GM19025 (cell line): ENCODE measurements around the gene RIPPLY2.

Experiments used
- ATAC-seq: cut with Tn5 transposase; IDR thresholded peaks from one replicate; pipeline ENCODE4 v1.9.1; 2021; ENCODE audit warnings: mild to moderate bottlenecking, low read depth, moderate library complexity; ENCODE audit not compliant: unreplicated experiment

The RIPPLY2 gene

GRCh38 chr6:83859410-83860358 is 6.5 kb downstream of the RIPPLY2 start, which contains the start of gene CYB5R4:
CYB5R4 (plus strand) TSS chr6:83859689; CDS start chr6:83859783, 94 bp downstream.
- ATAC-seq, result peak; percentile 99

GRCh38 chr6:83860359-83860755 is 7.2 kb downstream of the RIPPLY2 start:
- ATAC-seq, result no peak

GRCh38 chr6:83860782-83861495 is 7.8 kb downstream of the RIPPLY2 start:
- no peak for ATAC-seq

GRCh38 chr6:83862776-83863471 is 9.8 kb downstream of the RIPPLY2 start:
- no peak for ATAC-seq

- ATAC-seq, result no peak
Measured at GRCh38 chr6:83867043-83867442, 13.9 kb downstream of the RIPPLY2 start.

- ATAC-seq, result no peak
Measured at GRCh38 chr6:83867527-83868161, 14.5 kb downstream of the RIPPLY2 start.

GRCh38 chr6:83868639-83869038 is 15.5 kb downstream of the RIPPLY2 start:
- ATAC-seq, result no peak

- ATAC-seq, result no peak
Measured at GRCh38 chr6:83870649-83871048, 17.5 kb downstream of the RIPPLY2 start.

GRCh38 chr6:83872386-83873118 is 19.4 kb downstream of the RIPPLY2 start:
- ATAC-seq, result no peak

- ATAC-seq, result no peak
Measured at GRCh38 chr6:83873869-83874268, 20.7 kb downstream of the RIPPLY2 start.

- no peak for ATAC-seq
Measured at GRCh38 chr6:83875843-83876242, 22.7 kb downstream of the RIPPLY2 start.

- no peak for ATAC-seq
Measured at GRCh38 chr6:83878902-83879644, 25.9 kb downstream of the RIPPLY2 start.

- ATAC-seq, result no peak
Measured at GRCh38 chr6:83879746-83880145, 26.6 kb downstream of the RIPPLY2 start.

GRCh38 chr6:83883240-83883639 is 30.1 kb downstream of the RIPPLY2 start:
- ATAC-seq, result no peak

- ATAC-seq, result peak; percentile 69
Measured at GRCh38 chr6:83884523-83884922, 31.4 kb downstream of the RIPPLY2 start.

GRCh38 chr6:83885984-83886383 is 32.8 kb downstream of the RIPPLY2 start:
- ATAC-seq, result no peak

- no peak for ATAC-seq
Measured at GRCh38 chr6:83889621-83890020, 36.5 kb downstream of the RIPPLY2 start.

- no peak for ATAC-seq
Measured at GRCh38 chr6:83890520-83890919, 37.4 kb downstream of the RIPPLY2 start.

GRCh38 chr6:83891586-83891985 is 38.4 kb downstream of the RIPPLY2 start:
- ATAC-seq, result no peak
